Measurements from ENCODE around the gene PDE8A. TPM values are rescaled to one million over a fixed set of nuclear protein-coding genes. Genes with fewer than 3 reads are reported as not detected.
"Not testable (repeated sequence)": the region's sequence is repeated elsewhere in the genome, so short reads cannot be mapped to it uniquely, and the experiment has no call there.

PDE8A gene
- total and polyA plus RNA-seq, 7 donors, result 27.8 to 45.5 (median 39.0) TPM

DNA sequence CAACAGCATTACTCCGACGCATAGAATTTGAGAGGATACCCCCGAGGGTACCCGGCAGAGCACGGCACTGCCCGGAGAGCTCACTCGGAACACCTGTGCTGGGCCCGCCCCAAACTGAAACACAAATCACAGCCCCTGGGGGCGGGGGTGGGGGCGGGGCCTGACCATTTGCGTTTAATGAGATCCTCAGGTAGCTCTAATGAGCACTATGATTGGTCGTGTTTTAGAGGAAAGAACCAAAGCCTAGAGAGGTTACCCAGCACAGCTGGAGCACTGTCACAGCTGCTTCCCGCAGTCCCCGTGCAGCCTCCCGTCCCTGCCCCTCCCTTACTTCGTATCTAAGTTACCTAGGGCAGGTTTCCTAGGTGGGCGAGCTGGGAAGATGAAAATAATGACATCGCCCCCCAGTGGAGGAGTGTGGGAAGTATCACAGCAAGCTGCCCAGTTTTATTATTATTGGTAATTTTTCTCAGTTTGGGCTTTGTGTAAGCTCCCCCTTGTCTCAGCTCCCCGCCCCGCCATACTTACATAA, 187.1 kb downstream of the PDE8A start:
- Histone ChIP-seq H3K36me3 (no peaks in the 10 kb centered on the region), H3K4me3 (no peak overlapping the region), H3K27ac (no peak overlapping the region), H3K9me3 (peaks cover 0 to 11% (median 5%) of the 10 kb centered on the region in 4 donors), H3K4me1 (peaks cover 0 to 7% (median 3%) of the 10 kb centered on the region in 4 donors), H3K27me3 (peaks cover 0 to 27% (median 5%) of the 10 kb centered on the region in 3 donors)
- intact Hi-C loops (cut with DNase I), result no loop called here
- DNase-seq, result no peak
- TF ChIP-seq POLR2AphosphoS5 (IDR thresholded peaks at IDR 0.05) (no peak), EP300 (IDR thresholded peaks at IDR 0.05) (no peak), POLR2A (IDR thresholded peaks at IDR 0.05) (no peak)
- TF ChIP-seq, protein P1, sequence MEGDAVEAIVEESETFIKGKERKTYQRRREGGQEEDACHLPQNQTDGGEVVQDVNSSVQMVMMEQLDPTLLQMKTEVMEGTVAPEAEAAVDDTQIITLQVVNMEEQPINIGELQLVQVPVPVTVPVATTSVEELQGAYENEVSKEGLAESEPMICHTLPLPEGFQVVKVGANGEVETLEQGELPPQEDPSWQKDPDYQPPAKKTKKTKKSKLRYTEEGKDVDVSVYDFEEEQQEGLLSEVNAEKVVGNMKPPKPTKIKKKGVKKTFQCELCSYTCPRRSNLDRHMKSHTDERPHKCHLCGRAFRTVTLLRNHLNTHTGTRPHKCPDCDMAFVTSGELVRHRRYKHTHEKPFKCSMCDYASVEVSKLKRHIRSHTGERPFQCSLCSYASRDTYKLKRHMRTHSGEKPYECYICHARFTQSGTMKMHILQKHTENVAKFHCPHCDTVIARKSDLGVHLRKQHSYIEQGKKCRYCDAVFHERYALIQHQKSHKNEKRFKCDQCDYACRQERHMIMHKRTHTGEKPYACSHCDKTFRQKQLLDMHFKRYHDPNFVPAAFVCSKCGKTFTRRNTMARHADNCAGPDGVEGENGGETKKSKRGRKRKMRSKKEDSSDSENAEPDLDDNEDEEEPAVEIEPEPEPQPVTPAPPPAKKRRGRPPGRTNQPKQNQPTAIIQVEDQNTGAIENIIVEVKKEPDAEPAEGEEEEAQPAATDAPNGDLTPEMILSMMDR (IDR thresholded peaks at IDR 0.05), result no peak
- 8 to 11% methylated on average over 20 of the region's 20 CpGs for WGBS, 2 donors

GRCh38 chr15:85171736-85172135, 190.1 kb downstream of the PDE8A start:
- DNase-seq, result no peak
- WGBS, 2 donors, result 80 to 91% methylated on average over 4 of the region's 4 CpGs
- Histone ChIP-seq H3K36me3 (no peaks in the 10 kb centered on the region), H3K27ac (no peak overlapping the region), H3K27me3 (peaks cover 0 to 27% (median 5%) of the 10 kb centered on the region in 3 donors), H3K4me3 (no peak overlapping the region), H3K9me3 (peaks cover 0 to 11% (median 3%) of the 10 kb centered on the region in 4 donors), H3K4me1 (peaks cover 0 to 9% (median 4%) of the 10 kb centered on the region in 4 donors)
- TF ChIP-seq POLR2AphosphoS5 (IDR thresholded peaks at IDR 0.05) (no peak), POLR2A (IDR thresholded peaks at IDR 0.05) (no peak), EP300 (IDR thresholded peaks at IDR 0.05) (no peak)
- TF ChIP-seq, protein P1 (IDR thresholded peaks at IDR 0.05), result no peak
- intact Hi-C loops (cut with DNase I), result no loop called here

DNA sequence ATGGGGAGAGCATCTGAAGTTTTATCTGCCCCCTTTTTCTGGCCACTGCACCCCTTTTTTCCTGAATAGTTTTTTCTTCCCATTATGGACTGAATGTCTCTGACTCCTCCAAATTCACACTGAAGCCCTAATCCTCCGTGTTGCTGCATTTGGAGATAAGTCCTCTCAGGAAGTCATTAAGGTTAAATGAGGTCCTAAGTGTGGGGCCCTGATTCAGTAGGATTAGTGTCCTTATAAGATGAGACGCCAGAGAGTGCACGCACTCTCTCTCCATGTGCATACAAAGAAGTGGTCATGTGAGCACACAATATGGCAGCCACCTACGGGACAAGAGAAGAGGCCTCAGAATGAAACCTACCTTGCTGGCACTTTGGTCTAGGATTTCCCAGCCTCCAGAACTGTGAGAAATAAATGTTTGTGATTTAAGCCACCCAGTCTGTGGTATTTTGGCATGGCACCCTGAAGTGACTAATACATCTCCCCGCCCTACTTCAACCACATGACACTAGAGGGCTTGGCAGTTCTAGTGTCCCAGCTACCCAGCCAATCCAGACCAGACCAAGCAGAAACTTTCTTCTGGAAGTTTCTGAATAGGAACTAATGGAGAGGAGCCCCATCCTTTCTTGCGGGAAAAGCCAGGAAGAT, 191.3 kb downstream of the PDE8A start:
- Histone ChIP-seq H3K4me1 (peaks cover 0 to 18% (median 7%) of the 10 kb centered on the region in 4 donors), H3K36me3 (no peaks in the 10 kb centered on the region), H3K27ac (no peak overlapping the region), H3K9me3 (peaks cover 0 to 11% (median 3%) of the 10 kb centered on the region in 4 donors), H3K4me3 (no peak overlapping the region), H3K27me3 (peaks cover 0 to 27% (median 5%) of the 10 kb centered on the region in 3 donors)
- TF ChIP-seq POLR2A (IDR thresholded peaks at IDR 0.05), result no peak
- TF ChIP-seq POLR2AphosphoS5 (IDR thresholded peaks at IDR 0.05), result no peak
- TF ChIP-seq, protein P1 (IDR thresholded peaks at IDR 0.05), result no peak
- no peak for TF ChIP-seq EP300 (IDR thresholded peaks at IDR 0.05)
- 78 to 96% methylated on average over 6 of the region's 6 CpGs for WGBS, 2 donors
- intact Hi-C loops (cut with DNase I), result no loop called here
- no peak for DNase-seq

DNA sequence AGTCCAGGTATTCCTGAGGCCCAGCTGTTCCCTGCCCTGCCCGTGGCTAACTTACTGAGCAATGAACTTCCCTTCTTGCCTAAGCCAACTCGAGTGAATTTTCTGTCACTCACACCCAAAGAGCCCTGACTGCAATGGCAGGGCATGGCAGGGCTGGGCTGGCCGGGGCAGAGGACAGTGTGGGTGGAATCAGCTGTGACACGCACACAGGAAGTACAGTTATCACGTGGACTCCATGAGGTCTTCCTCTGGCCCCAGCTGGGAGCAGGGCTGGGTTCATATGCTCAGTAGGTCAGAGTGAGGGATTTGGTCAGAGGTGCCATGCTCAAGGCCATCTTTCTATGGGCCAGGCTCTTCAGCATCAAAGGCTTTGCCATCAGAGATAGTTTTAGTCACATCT, 192.0 kb downstream of the PDE8A start:
- WGBS, 2 donors, result 68 to 78% methylated on average over 4 of the region's 5 CpGs
- intact Hi-C loops (cut with DNase I); H3K36me3 ChIP-seq; H3K4me3 ChIP-seq; H3K27ac ChIP-seq; DNase-seq: not testable (repeated sequence)
- H3K27me3 ChIP-seq, result peaks cover 0 to 21% (median 5%) of the 10 kb centered on the region in 3 donors
- peaks cover 0 to 15% (median 6%) of the 10 kb centered on the region in 4 donors for H3K4me1 ChIP-seq
- H3K9me3 ChIP-seq, result peaks cover 0 to 11% (median 3%) of the 10 kb centered on the region in 4 donors

GRCh38 chr15:85174521-85174920, 192.9 kb downstream of the PDE8A start:
- Histone ChIP-seq H3K4me1 (peaks cover 0 to 10% (median 4%) of the 10 kb centered on the region in 4 donors), H3K27me3 (peaks cover 0 to 13% (median 0%) of the 10 kb centered on the region in 3 donors), H3K36me3 (no peaks in the 10 kb centered on the region), H3K27ac (no peak overlapping the region), H3K4me3 (no peak overlapping the region), H3K9me3 (peaks cover 0 to 11% (median 3%) of the 10 kb centered on the region in 4 donors)
- TF ChIP-seq POLR2A (IDR thresholded peaks at IDR 0.05), result no peak
- TF ChIP-seq, protein P1 (IDR thresholded peaks at IDR 0.05), result no peak
- no peak for DNase-seq
- intact Hi-C loops (cut with DNase I), result no loop called here
- 89 to 93% methylated on average over 4 of the region's 4 CpGs for WGBS, 2 donors

DNA sequence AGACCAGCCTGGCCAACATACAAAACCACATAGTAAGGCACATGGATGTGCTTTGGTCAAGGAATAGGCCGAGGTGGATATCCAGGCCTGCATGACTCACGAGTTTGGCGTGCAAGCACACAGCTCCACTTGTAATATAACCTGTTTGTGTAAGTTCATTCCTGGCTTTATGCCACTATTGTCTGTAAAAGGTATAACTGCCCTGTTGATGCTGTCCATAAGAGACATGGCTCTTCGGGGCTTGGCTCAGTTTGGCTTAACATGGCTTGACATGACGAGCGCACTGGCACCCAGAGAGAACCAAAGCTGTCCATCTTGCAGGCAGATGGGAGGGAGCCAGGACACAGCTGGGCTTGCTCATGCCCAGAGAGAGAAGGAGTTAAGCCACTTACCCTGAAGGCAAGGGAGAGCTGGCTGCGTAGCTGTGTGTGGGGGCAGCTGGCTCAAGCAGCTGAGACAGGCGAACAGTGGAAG, 195.4 kb downstream of the PDE8A start:
- intact Hi-C loops (cut with DNase I), result not testable (repeated sequence)

More for the DNA sequence above, 195.4 kb downstream of the PDE8A start:
- H3K27me3 ChIP-seq, H3K36me3 ChIP-seq, DNase-seq, H3K9me3 ChIP-seq, H3K4me3 ChIP-seq: not testable (repeated sequence)
- peak overlapping the region in 2 of 4 donors; percentile 31 to 50 for H3K27ac ChIP-seq
- peaks cover 0 to 10% (median 4%) of the 10 kb centered on the region in 4 donors for H3K4me1 ChIP-seq
- 54 to 75% methylated on average over 8 of the region's 8 CpGs for WGBS, 2 donors
